PC-3 (cell line): ENCODE measurements around the gene RPAP2. TPM values are rescaled to one million over a fixed set of nuclear protein-coding genes. Genes with fewer than 3 reads are reported as not detected.

Experiments
- ATAC-seq: fragments of 200-7000 bp; cut with Tn5 transposase; 2 replicates; pipeline ENCODE4 v1.9.1; 2020; ENCODE audit warnings: mild to moderate bottlenecking, moderate library complexity
- BruUV-seq: library from RNA; stranded (reverse); fragments of 400-500 nt; replicated peaks from 2 replicates; lab custom pipeline; 2021; lab: Mats Ljungman, UMichigan
- CTCF ChIA-PET: fragments of 300-600 bp; sonication (Branson Sonifier 250); formaldehyde crosslinking; loops from one replicate; lab custom pipeline; 2022; ENCODE audit warnings: antibody characterized with exemption; lab: Charles Lee
- POLR2A ChIA-PET: fragments of 300-600 bp; sonication (Branson Sonifier 250); formaldehyde crosslinking; loops from one replicate; lab custom pipeline; 2022; ENCODE audit warnings: antibody characterized with exemption; ENCODE audit not compliant: unreplicated experiment; lab: Charles Lee
- DNase-seq: peaks from one replicate; pipeline ENCODE4 v3.0.0-alpha.2; 2015
- H2AFZ ChIP-seq: fragments of 300-600 bp; sonication (generic); 2 replicates; pipeline ENCODE4 v1.6.0; 2016; ENCODE audit warnings: antibody characterized with exemption, low read length
- H3F3A ChIP-seq: fragments of 300-600 bp; sonication (generic); one replicate; pipeline ENCODE4 v1.6.0; 2017; ENCODE audit warnings: antibody characterized with exemption, low read length, control low read depth, mild to moderate bottlenecking; ENCODE audit not compliant: unreplicated experiment
- H3K27ac ChIP-seq: fragments of 300-600 bp; sonication (generic); 2 replicates; pipeline ENCODE4 v1.5.1; 2016; ENCODE audit warnings: mild to moderate bottlenecking, low read length
- H3K27me3 ChIP-seq: fragments of 300-600 bp; sonication (generic); 2 replicates; pipeline ENCODE4 v1.6.1; 2016; ENCODE audit warnings: low read length, mixed read lengths
- H3K36me3 ChIP-seq: fragments of 300-600 bp; sonication (generic); 2 replicates; pipeline ENCODE4 v1.6.1; 2016; ENCODE audit warnings: low read depth, mixed run types, low read length, mixed read lengths
- H3K4me1 ChIP-seq: fragments of 300-600 bp; sonication (generic); 2 replicates; pipeline ENCODE4 v1.5.1; 2016; ENCODE audit warnings: low read length; ENCODE audit not compliant: insufficient read depth
- H3K4me2 ChIP-seq: fragments of 300-600 bp; sonication (generic); 2 replicates; pipeline ENCODE4 v1.6.0; 2016; ENCODE audit warnings: low read length
- H3K4me3 ChIP-seq: fragments of 300-600 bp; sonication (generic); 2 replicates; pipeline ENCODE4 v1.5.1; 2016; ENCODE audit warnings: mild to moderate bottlenecking, low read length, mixed read lengths
- H3K79me2 ChIP-seq: fragments of 300-600 bp; sonication (generic); 2 replicates; pipeline ENCODE4 v1.6.1; 2017; ENCODE audit warnings: low read length, mixed read lengths
- H3K9ac ChIP-seq: fragments of 300-600 bp; sonication (generic); 2 replicates; pipeline ENCODE4 v1.6.0; 2016; ENCODE audit warnings: mild to moderate bottlenecking, low read length
- H3K9me2 ChIP-seq: fragments of 300-600 bp; sonication (generic); replicated peaks from 2 replicates; pipeline ENCODE4 v1.6.1; 2016; ENCODE audit warnings: mixed run types, low read length, mixed read lengths
- H3K9me3 ChIP-seq: fragments of 300-600 bp; sonication (generic); 2 replicates; pipeline ENCODE4 v1.6.1; 2016; ENCODE audit warnings: low read length, mixed read lengths
- H4K20me1 ChIP-seq: fragments of 300-600 bp; sonication (generic); 2 replicates; pipeline ENCODE4 v1.6.1; 2016; ENCODE audit warnings: low read length, mixed read lengths
- CTCF ChIP-seq: fragments of 300-600 bp; sonication (generic); conservative IDR thresholded peaks from 2 replicates; pipeline ENCODE4 v1.5.1; 2017; ENCODE audit warnings: antibody characterized with exemption, low read depth, mild to moderate bottlenecking, low read length
- EZH2 ChIP-seq: fragments of 300-600 bp; sonication (generic); IDR thresholded peaks from one replicate; pipeline ENCODE4 v1.6.1; 2017; ENCODE audit warnings: antibody characterized with exemption, mild to moderate bottlenecking, low read length; ENCODE audit not compliant: unreplicated experiment
- EZH2phosphoT487 ChIP-seq: fragments of 300-600 bp; sonication (generic); IDR thresholded peaks from 2 replicates; pipeline ENCODE4 v1.6.1; 2018; ENCODE audit warnings: mild to moderate bottlenecking, antibody characterized with exemption, low read length, borderline replicate concordance
- intact Hi-C: fragments of 100-400 bp; cut with micrococcal nuclease; formaldehyde crosslinking; loops from 2 replicates; pipeline ENCODE4 v1.9.0; 2023
- total RNA-seq: library from RNA; depleted of rRNA; stranded (reverse); fragments of >200 nt; gene quantifications from 2 replicates; pipeline ENCODE4 v1.2.3, GENCODE V29; 2014

RPAP2 gene
- total RNA-seq, 1 experiment from 2014 or later = 4.3 TPM

- Histone ChIP-seq H3K4me3 (no peak overlapping the region), H3K9me2 (no peaks in the 10 kb centered on the region), H3K27ac (no peak overlapping the region), H3K79me2 (no peaks in the 10 kb centered on the region), H3K9me3 (no peaks in the 10 kb centered on the region), H3K27me3 (no peaks in the 10 kb centered on the region), H3F3A (no peaks in the 10 kb centered on the region), H2AFZ (no peak overlapping the region), H3K4me1 (peaks cover 9% of the 10 kb centered on the region; the same call in 1 of the 2 replicates), H3K36me3 (peaks cover 9% of the 10 kb centered on the region), H3K9ac (no peak overlapping the region), H4K20me1 (no peaks in the 10 kb centered on the region), H3K4me2 (no peak overlapping the region)
- TF ChIP-seq EZH2phosphoT487 (no peak), CTCF (no peak), EZH2 (no peak)
- DNase-seq (no peak), ATAC-seq (no peak)
- POLR2A ChIA-PET = no interaction called here
- CTCF ChIA-PET = no interaction called here
- intact Hi-C loops = no loop called here
- no TSS peak for BruUV-seq
Measured at GRCh38 chr1:92359986-92360385, 61.1 kb downstream of the RPAP2 start.

GRCh38 chr1:92362970-92363369 lies 64.1 kb downstream of the RPAP2 start:
- ATAC-seq = no peak
- no TSS peak for BruUV-seq
- intact Hi-C loops = no loop called here
- H3K36me3 ChIP-seq = peaks cover 5% of the 10 kb centered on the region
- no peaks in the 10 kb centered on the region for H3K9me3 ChIP-seq
- no peak overlapping the region for H2AFZ ChIP-seq
- no peak overlapping the region for H3K27ac ChIP-seq
- no peak overlapping the region for H3K4me2 ChIP-seq
- ChIA-PET CTCF (interaction anchor here (0.6 kb wide), 1 partner anchor 53 kb away, joined by 3 read pairs; no protein-coding TSS in a partner anchor), POLR2A (no interaction called here)
- no peak for DNase-seq
- no peaks in the 10 kb centered on the region for H3K79me2 ChIP-seq
- no peak for TF ChIP-seq CTCF
- TF ChIP-seq EZH2phosphoT487 = no peak
- no peak for TF ChIP-seq EZH2
- no peaks in the 10 kb centered on the region for H4K20me1 ChIP-seq
- H3K9ac ChIP-seq = no peak overlapping the region
- H3K4me1 ChIP-seq = peaks cover 9% of the 10 kb centered on the region; the same call in 1 of the 2 replicates
- H3K9me2 ChIP-seq = no peaks in the 10 kb centered on the region
- H3K4me3 ChIP-seq = no peak overlapping the region
- no peaks in the 10 kb centered on the region for H3F3A ChIP-seq
- no peaks in the 10 kb centered on the region for H3K27me3 ChIP-seq

- H3K9ac ChIP-seq = no peak overlapping the region
- intact Hi-C loops = no loop called here
- no peaks in the 10 kb centered on the region for H3K27me3 ChIP-seq
- no TSS peak for BruUV-seq
- H3K79me2 ChIP-seq = no peaks in the 10 kb centered on the region
- CTCF ChIA-PET = interaction anchor here (0.6 kb wide), 1 partner anchor 53 kb away, joined by 3 read pairs; no protein-coding TSS in a partner anchor
- no peak for ATAC-seq
- H4K20me1 ChIP-seq = no peaks in the 10 kb centered on the region
- POLR2A ChIA-PET = no interaction called here
- no peak overlapping the region for H3K4me3 ChIP-seq
- TF ChIP-seq EZH2 (no peak), EZH2phosphoT487 (no peak), CTCF (no peak)
- H3K27ac ChIP-seq = no peak overlapping the region
- H3F3A ChIP-seq = no peaks in the 10 kb centered on the region
- DNase-seq = no peak
- peaks cover under 1% of the 10 kb centered on the region; the same call in 1 of the 2 replicates for H3K36me3 ChIP-seq
- no peak overlapping the region for H2AFZ ChIP-seq
- H3K9me3 ChIP-seq = no peaks in the 10 kb centered on the region
- no peak overlapping the region for H3K4me2 ChIP-seq
- no peaks in the 10 kb centered on the region for H3K9me2 ChIP-seq
- H3K4me1 ChIP-seq = peaks cover 9% of the 10 kb centered on the region; the same call in 1 of the 2 replicates
Measured at GRCh38 chr1:92363401-92363800, 64.5 kb downstream of the RPAP2 start.
